Activated naive CD8-positive, alpha-beta T cell treated with anti-CD3 and anti-CD28 coated beads for 36 hours (primary cell): ENCODE results near the gene ZNF598. TPM values are rescaled to one million over a fixed set of nuclear protein-coding genes. Genes with fewer than 3 reads are reported as not detected.

Source experiments
- DNase-seq: peaks from one replicate; pipeline ENCODE4 v3.0.0; 2021
- H3K27ac Mint-ChIP-seq: one replicate; pipeline ENCODE4 v1.8.0; 2022; ENCODE audit warnings: mild to moderate bottlenecking, moderate library complexity, mixed read lengths
- H3K27me3 Mint-ChIP-seq: one replicate; pipeline ENCODE4 v1.8.0; 2022; ENCODE audit warnings: mild to moderate bottlenecking, mixed read lengths
- H3K36me3 Mint-ChIP-seq: one replicate; pipeline ENCODE4 v1.8.0; 2021; ENCODE audit warnings: mild to moderate bottlenecking, mixed read lengths
- H3K4me1 Mint-ChIP-seq: one replicate; pipeline ENCODE4 v1.8.0; 2021; ENCODE audit warnings: mixed read lengths
- H3K4me3 Mint-ChIP-seq: one replicate; pipeline ENCODE4 v1.8.0; 2022; ENCODE audit warnings: mild to moderate bottlenecking, moderate library complexity, mixed read lengths
- H3K9me3 Mint-ChIP-seq: one replicate; pipeline ENCODE4 v1.8.0; 2022; ENCODE audit warnings: mixed read lengths
- total RNA-seq, 2 experiments: library from RNA; stranded (reverse); gene quantifications; one replicate each; pipeline ENCODE4 v1.2.3, GENCODE V29; 2021

The ZNF598 gene
- total RNA-seq, 2 experiments from 2014 or later = 98.3 to 99.8 TPM

DNA sequence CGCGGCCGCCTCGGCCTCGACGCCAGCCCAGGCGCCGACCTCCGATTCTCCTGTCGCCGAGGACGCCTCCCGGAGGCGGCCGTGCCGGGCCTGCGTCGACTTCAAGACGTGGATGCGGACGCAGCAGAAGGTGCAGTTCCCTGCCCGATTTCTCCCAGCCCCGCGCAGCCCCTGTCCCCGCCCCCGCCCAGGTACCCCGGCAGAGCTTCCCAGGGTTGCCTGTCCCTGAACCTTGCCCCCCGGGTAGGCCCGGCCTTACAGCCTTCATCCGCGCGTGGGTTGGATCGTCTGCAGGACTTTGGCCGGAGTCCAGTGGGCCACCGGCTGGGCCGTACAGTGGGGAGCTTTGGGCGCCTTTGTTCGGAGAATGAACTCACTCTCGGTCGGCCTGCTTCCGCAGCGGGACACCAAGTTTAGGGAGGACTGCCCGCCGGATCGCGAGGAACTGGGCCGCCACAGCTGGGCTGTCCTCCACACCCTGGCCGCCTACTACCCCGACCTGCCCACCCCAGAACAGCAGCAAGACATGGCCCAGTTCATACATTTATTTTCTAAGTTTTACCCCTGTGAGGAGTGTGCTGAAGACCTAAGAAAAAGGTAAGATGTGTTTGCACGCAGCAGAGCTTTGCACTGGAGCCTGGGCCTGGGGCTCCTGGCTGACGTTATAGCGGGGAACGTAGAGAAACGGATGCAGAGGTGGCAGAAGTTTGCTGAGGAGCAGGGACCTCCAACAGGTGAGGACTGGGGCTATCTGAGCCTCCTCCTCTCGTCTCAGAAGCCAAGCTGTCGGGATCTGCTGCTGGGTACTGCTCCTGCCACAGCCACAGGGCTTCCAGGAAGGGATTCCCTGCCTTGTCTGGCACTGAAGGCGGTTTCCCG is 25.0 kb downstream of the ZNF598 start:
- no peaks in the 10 kb centered on the region for H3K9me3 Mint-ChIP-seq
- H3K27ac Mint-ChIP-seq = peak overlapping the region; percentile 12
- H3K36me3 Mint-ChIP-seq = peaks cover 12% of the 10 kb centered on the region
- DNase-seq = no peak
- H3K4me1 Mint-ChIP-seq = peaks cover 23% of the 10 kb centered on the region
- H3K4me3 Mint-ChIP-seq = peak overlapping the region; percentile 84
- peaks cover 51% of the 10 kb centered on the region for H3K27me3 Mint-ChIP-seq

DNA sequence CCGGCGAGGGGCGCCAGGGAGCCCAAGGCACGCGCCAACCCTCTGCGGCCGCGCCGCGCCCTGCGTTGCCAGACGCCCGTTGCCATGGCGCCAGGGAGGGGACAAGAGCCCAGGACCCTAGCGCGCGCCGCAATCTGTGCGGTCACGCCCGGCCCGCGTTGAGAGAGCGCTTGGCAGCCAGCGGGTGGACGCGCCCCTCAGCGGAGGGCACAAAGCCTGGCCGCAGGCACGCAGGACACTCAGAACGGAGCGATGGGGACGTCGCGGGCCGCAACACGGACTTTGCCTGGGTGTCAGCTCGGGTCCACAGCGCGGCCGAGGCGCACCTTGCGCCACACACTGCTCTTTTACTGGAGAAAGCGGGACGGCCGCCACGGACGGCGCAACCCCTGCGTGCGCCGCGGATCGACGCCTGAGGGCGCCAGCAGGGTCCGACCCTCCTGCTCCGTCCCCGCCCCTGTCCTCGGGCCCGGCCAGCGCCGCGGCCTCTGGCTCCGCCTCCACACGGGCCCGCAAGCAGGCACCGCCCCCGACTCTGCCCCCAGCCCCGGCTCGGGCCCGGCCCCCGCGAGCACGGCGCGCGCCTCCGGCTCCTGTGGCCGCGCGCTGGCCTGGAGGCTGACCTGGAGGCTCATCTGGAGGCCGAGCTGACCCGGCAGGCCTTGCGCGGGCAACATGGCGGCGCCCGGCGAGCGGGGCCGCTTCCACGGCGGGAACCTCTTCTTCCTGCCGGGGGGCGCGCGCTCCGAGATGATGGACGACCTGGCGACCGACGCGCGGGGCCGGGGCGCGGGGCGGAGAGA is 25.9 kb downstream of the ZNF598 start, which contains the start of gene GFER:
Gene GFER (plus strand): TSS at position 650 of the 803 bp plus-strand sequence. CDS start 26 bp downstream, at position 676.
- Mint-ChIP-seq H3K4me3 (peak within 1 kb of the TSS; percentile 84), H3K27me3 (peaks cover 43% of the 10 kb centered on the region), H3K27ac (peak within 1 kb of the TSS; percentile 12), H3K9me3 (no peaks in the 10 kb centered on the region), H3K36me3 (peaks cover 12% of the 10 kb centered on the region), H3K4me1 (peaks cover 20% of the 10 kb centered on the region)
- DNase-seq = peak; percentile 85

DNA sequence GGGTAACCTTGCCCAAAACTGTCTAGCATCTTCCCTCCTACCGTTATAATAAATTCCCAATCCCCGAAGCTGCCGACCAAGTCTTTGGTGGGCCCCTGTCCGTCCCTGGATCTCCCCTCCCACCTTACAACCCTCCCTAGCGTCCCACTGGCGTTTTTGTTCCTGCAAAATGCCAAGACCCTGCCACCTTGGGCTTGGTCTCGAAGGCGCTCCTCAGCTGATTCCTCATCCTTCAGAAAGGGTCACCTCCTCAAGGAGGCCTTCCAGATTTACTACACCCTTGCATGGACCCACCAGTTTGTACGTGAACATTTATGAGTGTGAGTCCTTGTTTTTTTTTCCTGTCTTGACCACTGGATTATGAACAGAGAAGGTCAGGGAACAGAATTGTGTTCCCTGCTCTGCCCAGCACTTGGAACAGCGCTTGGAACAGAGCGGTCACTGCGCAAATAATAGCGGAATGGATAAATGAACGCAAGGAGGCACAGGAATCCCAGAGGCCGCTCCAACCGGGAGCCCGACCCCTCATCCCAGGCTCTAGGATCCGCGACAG is 26.6 kb downstream of the ZNF598 start:
- Mint-ChIP-seq H3K9me3 (no peaks in the 10 kb centered on the region), H3K4me1 (peaks cover 17% of the 10 kb centered on the region), H3K4me3 (peak overlapping the region; percentile 70), H3K27me3 (peaks cover 37% of the 10 kb centered on the region), H3K36me3 (peaks cover 16% of the 10 kb centered on the region), H3K27ac (no peak overlapping the region)
- DNase-seq = no peak

DNA sequence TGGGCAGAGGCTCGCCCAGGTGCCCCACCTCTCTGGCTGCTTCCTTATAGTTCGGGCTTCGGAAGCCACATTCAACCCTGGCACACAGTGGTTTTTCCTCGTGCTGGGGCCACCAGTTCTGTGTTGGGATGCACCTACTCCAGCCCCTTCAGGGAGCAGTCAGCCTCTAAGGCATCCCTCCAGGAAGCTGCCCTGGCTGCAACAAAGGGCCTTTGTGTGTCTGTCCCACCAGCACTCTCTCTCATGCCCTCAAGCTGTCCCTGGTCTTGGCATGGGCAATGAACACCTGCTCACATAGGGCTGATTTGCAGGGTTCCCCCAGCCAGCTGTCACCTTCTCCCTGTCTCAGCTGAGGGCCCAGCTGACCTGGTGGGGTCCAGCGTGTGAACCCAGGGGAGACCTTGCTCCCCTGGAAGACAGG is 27.6 kb downstream of the ZNF598 start:
- no peak for DNase-seq
- peaks cover 17% of the 10 kb centered on the region for H3K4me1 Mint-ChIP-seq
- peaks cover 31% of the 10 kb centered on the region for H3K27me3 Mint-ChIP-seq
- H3K27ac Mint-ChIP-seq = no peak overlapping the region
- H3K36me3 Mint-ChIP-seq = peaks cover 18% of the 10 kb centered on the region
- H3K4me3 Mint-ChIP-seq = no peak overlapping the region
- no peaks in the 10 kb centered on the region for H3K9me3 Mint-ChIP-seq

DNA sequence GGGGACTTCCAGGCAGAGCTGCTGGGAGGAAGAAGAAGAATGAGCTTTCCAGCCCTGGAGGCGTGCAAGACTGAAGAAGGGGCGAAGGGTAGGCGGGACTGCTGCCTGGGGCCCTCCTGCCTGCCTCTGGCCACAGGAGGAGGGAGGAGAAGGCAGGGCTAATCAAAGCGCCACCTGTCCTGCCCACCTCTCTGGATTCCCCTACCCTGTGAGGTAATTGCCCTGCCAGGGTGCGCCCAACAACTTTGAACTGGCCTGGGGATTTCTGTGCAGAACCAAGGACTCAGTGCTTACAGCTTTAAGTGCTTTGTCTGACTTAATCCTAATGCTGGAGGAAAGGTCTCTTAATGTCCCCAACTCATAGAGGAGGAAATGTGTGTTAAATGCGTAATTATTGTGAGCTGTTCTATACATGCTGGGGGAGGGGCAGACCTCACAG is 28.2 kb downstream of the ZNF598 start, which contains the start of gene NOXO1:
Gene NOXO1 (minus strand): TSS at position 72 of the 439 bp plus-strand sequence. CDS start 290 bp downstream, outside the sequence.
- peaks cover 12% of the 10 kb centered on the region for H3K36me3 Mint-ChIP-seq
- peaks cover 31% of the 10 kb centered on the region for H3K27me3 Mint-ChIP-seq
- no peak for DNase-seq
- no peaks in the 10 kb centered on the region for H3K9me3 Mint-ChIP-seq
- peak within 1 kb of the TSS; percentile 37 for H3K4me3 Mint-ChIP-seq
- H3K4me1 Mint-ChIP-seq = peaks cover 17% of the 10 kb centered on the region
- H3K27ac Mint-ChIP-seq = peak within 1 kb of the TSS; percentile 20

DNA sequence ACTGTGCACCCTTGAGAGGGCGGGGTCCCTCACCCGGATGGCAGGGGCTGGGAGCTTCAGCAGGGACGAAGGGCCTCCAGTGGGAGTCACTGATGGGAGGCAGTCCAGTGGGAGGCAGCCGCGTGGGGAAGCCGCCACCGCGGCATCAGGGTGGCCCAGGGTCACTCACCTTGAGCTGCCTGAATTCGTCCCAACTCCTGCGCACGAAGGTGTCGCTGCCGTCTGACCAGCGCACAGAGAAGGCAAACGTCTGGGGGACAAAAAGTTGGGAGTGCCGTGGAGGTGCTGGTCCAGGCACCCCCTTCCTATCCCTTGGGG is 28.9 kb downstream of the ZNF598 start:
- Mint-ChIP-seq H3K27ac (no peak overlapping the region), H3K4me1 (peaks cover 17% of the 10 kb centered on the region), H3K27me3 (peaks cover 31% of the 10 kb centered on the region), H3K9me3 (no peaks in the 10 kb centered on the region), H3K36me3 (peaks cover 16% of the 10 kb centered on the region), H3K4me3 (no peak overlapping the region)
- no peak for DNase-seq

DNA sequence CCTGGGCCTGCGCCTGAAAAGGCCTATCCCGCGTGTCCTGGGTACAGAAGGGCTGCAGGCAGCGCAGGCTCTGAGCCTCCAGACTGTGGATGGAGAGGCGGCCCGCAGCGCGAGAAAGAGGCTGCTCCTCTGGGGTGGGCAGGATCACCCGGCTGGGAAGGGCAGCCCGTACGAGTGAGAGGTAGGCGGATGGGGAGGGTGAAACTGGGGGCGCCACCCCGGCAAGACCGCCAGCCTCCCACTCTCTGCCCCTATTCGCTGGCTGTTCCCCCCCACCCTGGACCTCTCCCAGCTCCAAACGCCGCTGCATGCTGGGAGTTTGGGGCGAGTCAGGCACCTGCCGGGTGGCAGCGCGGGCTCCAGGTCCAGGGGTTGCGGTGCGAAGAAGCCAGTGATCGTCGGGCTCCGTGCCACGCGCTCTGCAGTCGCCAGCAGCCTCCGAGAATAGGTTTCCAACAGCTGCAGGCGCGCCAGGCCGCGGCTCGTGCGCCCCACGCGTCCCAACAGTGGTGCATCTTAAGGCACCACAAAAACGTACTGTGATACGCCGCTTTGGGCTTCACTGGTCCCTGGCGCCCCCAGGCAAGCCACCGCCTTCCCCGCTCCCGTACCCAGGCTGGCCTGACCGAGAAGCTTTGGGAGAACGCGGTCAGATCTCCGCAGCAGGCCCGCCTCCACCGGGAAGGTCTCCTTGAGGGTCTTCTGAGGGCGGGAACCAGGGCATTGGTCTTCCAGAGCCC is 29.4 kb downstream of the ZNF598 start:
- Mint-ChIP-seq H3K4me3 (no peak overlapping the region), H3K27ac (no peak overlapping the region), H3K36me3 (peaks cover 17% of the 10 kb centered on the region), H3K9me3 (no peaks in the 10 kb centered on the region), H3K4me1 (peaks cover 13% of the 10 kb centered on the region), H3K27me3 (peaks cover 31% of the 10 kb centered on the region)
- DNase-seq = no peak

DNA sequence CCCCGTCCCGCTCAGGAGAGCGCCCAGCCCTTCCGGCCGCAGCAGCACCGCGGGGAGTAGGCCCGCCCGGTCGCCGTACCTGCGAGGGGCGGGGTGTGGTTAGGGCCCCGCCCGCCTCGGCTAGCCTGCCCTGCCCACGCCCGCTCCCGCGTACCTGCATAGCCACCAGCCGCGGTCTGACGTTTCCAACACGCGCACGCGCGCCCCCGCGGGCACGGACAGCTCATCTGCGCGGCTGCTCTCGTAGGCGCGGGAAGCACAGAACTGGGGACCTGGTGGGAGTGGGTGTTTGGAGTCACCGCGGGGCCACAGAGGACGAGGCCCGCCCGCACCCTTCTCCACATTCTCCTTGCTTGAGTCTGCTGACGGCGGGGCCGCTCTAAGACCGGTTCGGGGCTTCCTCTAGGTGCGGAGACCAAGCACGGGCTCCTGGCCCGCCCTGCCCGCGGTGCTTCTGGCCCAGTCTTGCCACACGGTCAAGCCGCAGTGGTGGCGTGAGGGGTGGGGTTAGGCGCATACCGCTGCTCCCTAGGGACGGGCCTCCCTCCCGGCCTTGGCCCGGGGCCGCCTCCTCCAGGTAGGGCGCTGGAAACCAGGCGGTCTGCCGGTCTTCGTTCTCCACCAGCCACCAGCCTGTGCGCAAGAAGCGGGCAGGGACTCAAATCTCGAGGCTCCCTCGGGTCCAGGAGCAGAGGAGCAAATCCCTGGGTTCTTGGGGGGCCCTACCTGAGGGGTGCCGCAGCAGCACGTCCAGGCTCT is 30.2 kb downstream of the ZNF598 start:
- Mint-ChIP-seq H3K9me3 (no peaks in the 10 kb centered on the region), H3K27me3 (peaks cover 31% of the 10 kb centered on the region), H3K4me1 (peaks cover 11% of the 10 kb centered on the region), H3K27ac (no peak overlapping the region), H3K36me3 (peaks cover 23% of the 10 kb centered on the region), H3K4me3 (no peak overlapping the region)
- DNase-seq = peak; percentile 49

DNA sequence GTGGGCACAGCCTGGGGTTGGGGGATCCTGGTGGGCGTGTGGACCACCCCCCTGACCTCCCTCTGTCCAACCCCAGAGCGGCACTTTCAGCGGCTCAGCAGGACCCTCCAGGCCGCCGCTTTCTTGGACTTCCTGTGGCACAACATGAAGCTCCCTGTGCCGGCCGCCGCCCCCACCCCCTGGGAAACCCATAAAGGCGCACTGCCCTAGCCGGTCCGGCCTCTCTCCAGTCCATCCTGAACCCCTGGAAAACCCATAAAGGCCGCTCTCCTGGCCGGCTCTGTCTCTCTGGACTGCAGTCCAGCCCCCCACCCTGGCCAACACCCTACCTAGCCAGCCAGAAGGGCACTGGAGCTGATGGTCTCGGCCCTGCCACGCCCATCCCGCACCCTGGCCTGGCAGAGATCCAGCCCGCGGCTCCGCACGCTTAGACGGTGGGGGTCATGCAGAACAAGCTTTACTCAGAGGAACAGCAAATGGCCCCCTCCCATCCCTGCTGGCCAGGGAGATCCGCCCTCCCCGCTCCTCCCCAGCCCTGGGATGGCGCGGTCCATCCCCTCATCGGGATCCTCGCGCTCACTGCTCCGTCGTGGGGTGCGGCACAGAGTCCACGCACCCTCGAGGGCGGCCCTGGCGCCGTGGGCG is 31.0 kb downstream of the ZNF598 start:
- Mint-ChIP-seq H3K9me3 (no peaks in the 10 kb centered on the region), H3K27me3 (peaks cover 31% of the 10 kb centered on the region), H3K27ac (no peak overlapping the region), H3K4me3 (no peak overlapping the region), H3K36me3 (peaks cover 23% of the 10 kb centered on the region), H3K4me1 (peaks cover 11% of the 10 kb centered on the region)
- DNase-seq = no peak

DNA sequence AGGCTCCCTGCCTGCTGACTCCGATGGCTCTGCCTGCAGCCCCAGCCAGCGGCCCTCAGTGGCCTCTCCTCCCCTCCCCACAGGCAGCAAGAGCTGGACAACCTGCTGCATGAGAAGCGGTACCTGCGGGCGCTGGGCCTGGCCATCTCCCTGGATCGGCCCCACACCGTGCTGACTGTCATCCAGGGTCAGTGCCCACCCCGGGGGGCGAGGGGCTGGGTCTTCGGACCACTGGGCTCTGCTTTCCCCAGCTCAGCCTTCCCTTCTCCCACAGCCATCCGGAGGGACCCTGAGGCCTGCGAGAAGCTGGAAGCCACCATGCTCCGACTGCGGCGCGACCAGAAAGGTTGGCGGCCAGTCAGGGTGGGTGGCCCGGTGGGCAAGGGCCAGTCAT is 31.7 kb downstream of the ZNF598 start:
- no peak for DNase-seq
- Mint-ChIP-seq H3K36me3 (peaks cover 29% of the 10 kb centered on the region), H3K4me3 (no peak overlapping the region), H3K27ac (no peak overlapping the region), H3K27me3 (peaks cover 26% of the 10 kb centered on the region), H3K9me3 (no peaks in the 10 kb centered on the region), H3K4me1 (peaks cover 13% of the 10 kb centered on the region)

DNA sequence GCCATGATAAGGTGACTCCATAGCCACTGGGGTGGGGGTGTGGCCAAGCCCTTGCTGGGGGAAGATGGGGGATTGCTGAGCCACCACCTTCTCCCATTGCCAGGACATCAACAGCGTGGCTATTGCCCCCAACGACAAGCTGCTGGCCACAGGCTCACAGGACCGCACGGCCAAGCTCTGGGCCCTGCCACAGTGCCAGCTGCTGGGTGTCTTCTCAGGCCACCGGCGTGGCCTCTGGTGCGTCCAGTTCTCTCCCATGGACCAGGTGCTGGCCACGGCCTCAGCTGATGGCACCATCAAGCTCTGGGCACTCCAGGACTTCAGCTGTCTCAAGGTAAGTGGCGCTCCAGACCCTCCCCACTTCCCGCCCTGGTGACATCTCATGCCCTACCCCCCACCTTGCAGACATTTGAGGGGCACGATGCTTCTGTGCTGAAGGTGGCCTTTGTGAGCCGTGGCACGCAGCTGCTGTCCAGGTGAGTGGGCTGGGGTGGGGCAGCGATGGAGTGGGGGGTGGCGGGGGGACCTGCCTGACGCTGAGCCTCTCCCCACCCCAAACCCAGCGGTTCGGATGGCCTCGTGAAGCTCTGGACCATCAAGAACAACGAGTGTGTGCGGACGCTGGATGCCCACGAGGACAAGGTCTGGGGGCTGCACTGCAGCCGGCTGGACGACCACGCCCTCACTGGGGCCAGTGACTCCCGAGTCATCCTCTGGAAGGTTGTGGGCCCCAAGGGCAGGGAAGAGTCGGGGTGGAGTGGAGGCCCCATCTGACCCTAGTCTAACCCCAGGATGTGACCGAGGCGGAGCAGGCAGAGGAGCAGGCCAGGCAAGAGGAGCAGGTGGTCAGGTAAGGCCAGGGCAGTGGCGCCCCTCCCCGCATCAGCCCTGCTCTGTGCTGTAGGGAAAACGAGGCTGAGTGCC is 32.4 kb downstream of the ZNF598 start:
- H3K4me1 Mint-ChIP-seq = peaks cover 16% of the 10 kb centered on the region
- no peak overlapping the region for H3K27ac Mint-ChIP-seq
- DNase-seq = no peak
- H3K9me3 Mint-ChIP-seq = no peaks in the 10 kb centered on the region
- peaks cover 34% of the 10 kb centered on the region for H3K36me3 Mint-ChIP-seq
- H3K27me3 Mint-ChIP-seq = peaks cover 20% of the 10 kb centered on the region
- no peak overlapping the region for H3K4me3 Mint-ChIP-seq

DNA sequence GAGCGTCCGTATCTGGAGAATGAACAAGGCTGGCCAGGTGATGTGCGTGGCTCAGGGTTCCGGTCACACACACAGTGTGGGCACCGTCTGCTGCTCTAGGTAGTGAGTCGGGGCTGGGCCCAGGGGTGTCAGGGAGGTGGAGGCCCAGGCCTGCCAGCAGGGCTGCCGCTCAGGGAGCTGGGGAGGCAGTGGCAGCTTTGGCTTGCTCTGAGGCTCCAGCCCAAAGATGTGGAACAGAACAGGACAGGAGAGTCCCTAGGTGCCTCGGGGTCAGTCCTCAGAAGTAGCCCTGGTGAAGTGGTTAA is 33.5 kb downstream of the ZNF598 start:
- Mint-ChIP-seq H3K27ac (no peak overlapping the region), H3K4me1 (peaks cover 15% of the 10 kb centered on the region), H3K36me3 (peaks cover 37% of the 10 kb centered on the region), H3K9me3 (no peaks in the 10 kb centered on the region), H3K27me3 (peaks cover 9% of the 10 kb centered on the region), H3K4me3 (no peak overlapping the region)
- DNase-seq = no peak
